Measurements from ENCODE around the gene GRIK4. TPM values are rescaled to one million over a fixed set of nuclear protein-coding genes. Genes with fewer than 3 reads are reported as not detected.

The GRIK4 gene
- polyA plus RNA-seq, 1 donor = 0.94 TPM

GRCh38 chr11:120524536-120525085 lies 13.1 kb downstream of the GRIK4 start:
- Histone ChIP-seq H3K36me3 (ENCODE audit: control insufficient read depth, insufficient read depth, low read length) (no peaks in the 10 kb centered on the region), H3K27me3 (ENCODE audit: control insufficient read depth, insufficient read depth, low read length) (peaks cover 6% of the 10 kb centered on the region), H3K4me1 (ENCODE audit: control insufficient read depth, insufficient read depth, low read length) (peaks cover 34% of the 10 kb centered on the region), H3K4me3 (ENCODE audit: low read length) (no peak overlapping the region), H3K27ac (ENCODE audit: low read length) (no peak overlapping the region), H3K9me3 (ENCODE audit: control insufficient read depth, low read depth, low read length) (no peaks in the 10 kb centered on the region)
- WGBS (ENCODE audit: insufficient coverage, low lambda C conversion rate) = no CpG with 5 or more reads among the region's 9 CpGs
- DNase-seq = no peak

- Histone ChIP-seq H3K4me1 (ENCODE audit: control insufficient read depth, insufficient read depth, low read length) (peaks cover 42% of the 10 kb centered on the region), H3K27me3 (ENCODE audit: control insufficient read depth, insufficient read depth, low read length) (peaks cover 6% of the 10 kb centered on the region), H3K4me3 (ENCODE audit: low read length) (no peak overlapping the region), H3K9me3 (ENCODE audit: control insufficient read depth, low read depth, low read length) (no peaks in the 10 kb centered on the region), H3K36me3 (ENCODE audit: control insufficient read depth, insufficient read depth, low read length) (no peaks in the 10 kb centered on the region), H3K27ac (ENCODE audit: low read length) (no peak overlapping the region)
- 17% methylated on average over 2 of the region's 16 CpGs for WGBS (ENCODE audit: insufficient coverage, low lambda C conversion rate)
- peak in 1 of 2 donors; percentile 75 for DNase-seq
These were observed 14.0 kb downstream of the GRIK4 start for GRCh38 chr11:120525261-120526171.

- Histone ChIP-seq H3K4me3 (ENCODE audit: low read length) (no peak overlapping the region), H3K27me3 (ENCODE audit: control insufficient read depth, insufficient read depth, low read length) (peaks cover 6% of the 10 kb centered on the region), H3K4me1 (ENCODE audit: control insufficient read depth, insufficient read depth, low read length) (peaks cover 42% of the 10 kb centered on the region), H3K36me3 (ENCODE audit: control insufficient read depth, insufficient read depth, low read length) (no peaks in the 10 kb centered on the region), H3K9me3 (ENCODE audit: control insufficient read depth, low read depth, low read length) (no peaks in the 10 kb centered on the region), H3K27ac (ENCODE audit: low read length) (no peak overlapping the region)
- DNase-seq = no peak
- no CpG with 5 or more reads among the region's 10 CpGs for WGBS (ENCODE audit: insufficient coverage, low lambda C conversion rate)
These were observed 14.7 kb downstream of the GRIK4 start for GRCh38 chr11:120526241-120526640.

- H3K4me1 ChIP-seq (ENCODE audit: control insufficient read depth, insufficient read depth, low read length) = peaks cover 48% of the 10 kb centered on the region
- H3K27me3 ChIP-seq (ENCODE audit: control insufficient read depth, insufficient read depth, low read length) = peaks cover 6% of the 10 kb centered on the region
- no CpG with 5 or more reads among the region's 16 CpGs for WGBS (ENCODE audit: insufficient coverage, low lambda C conversion rate)
- H3K27ac ChIP-seq (ENCODE audit: low read length) = no peak overlapping the region
- H3K4me3 ChIP-seq (ENCODE audit: low read length) = no peak overlapping the region
- peak in 1 of 2 donors; percentile 37 for DNase-seq
- no peaks in the 10 kb centered on the region for H3K36me3 ChIP-seq (ENCODE audit: control insufficient read depth, insufficient read depth, low read length)
- no peaks in the 10 kb centered on the region for H3K9me3 ChIP-seq (ENCODE audit: control insufficient read depth, low read depth, low read length)
These were observed 15.7 kb downstream of the GRIK4 start for GRCh38 chr11:120527111-120527761.

GRCh38 chr11:120528749-120529148 lies 17.2 kb downstream of the GRIK4 start:
- Histone ChIP-seq H3K4me1 (ENCODE audit: control insufficient read depth, insufficient read depth, low read length) (peaks cover 57% of the 10 kb centered on the region), H3K27me3 (ENCODE audit: control insufficient read depth, insufficient read depth, low read length) (no peaks in the 10 kb centered on the region), H3K9me3 (ENCODE audit: control insufficient read depth, low read depth, low read length) (no peaks in the 10 kb centered on the region), H3K27ac (ENCODE audit: low read length) (no peak overlapping the region), H3K36me3 (ENCODE audit: control insufficient read depth, insufficient read depth, low read length) (no peaks in the 10 kb centered on the region), H3K4me3 (ENCODE audit: low read length) (no peak overlapping the region)
- DNase-seq = no peak
- WGBS (ENCODE audit: insufficient coverage, low lambda C conversion rate) = no CpG with 5 or more reads among the region's 4 CpGs

- DNase-seq = no peak
- H3K4me1 ChIP-seq (ENCODE audit: control insufficient read depth, insufficient read depth, low read length) = peaks cover 57% of the 10 kb centered on the region
- WGBS (ENCODE audit: insufficient coverage, low lambda C conversion rate) = no CpG with 5 or more reads among the region's 7 CpGs
- no peak overlapping the region for H3K4me3 ChIP-seq (ENCODE audit: low read length)
- no peaks in the 10 kb centered on the region for H3K36me3 ChIP-seq (ENCODE audit: control insufficient read depth, insufficient read depth, low read length)
- H3K27me3 ChIP-seq (ENCODE audit: control insufficient read depth, insufficient read depth, low read length) = no peaks in the 10 kb centered on the region
- H3K27ac ChIP-seq (ENCODE audit: low read length) = no peak overlapping the region
- H3K9me3 ChIP-seq (ENCODE audit: control insufficient read depth, low read depth, low read length) = no peaks in the 10 kb centered on the region
These were observed 17.7 kb downstream of the GRIK4 start for GRCh38 chr11:120529214-120529613.

- 100% methylated on average over 1 of the region's 6 CpGs for WGBS (ENCODE audit: insufficient coverage, low lambda C conversion rate)
- H3K4me3 ChIP-seq (ENCODE audit: low read length) = no peak overlapping the region
- no peaks in the 10 kb centered on the region for H3K27me3 ChIP-seq (ENCODE audit: control insufficient read depth, insufficient read depth, low read length)
- no peaks in the 10 kb centered on the region for H3K9me3 ChIP-seq (ENCODE audit: control insufficient read depth, low read depth, low read length)
- H3K36me3 ChIP-seq (ENCODE audit: control insufficient read depth, insufficient read depth, low read length) = no peaks in the 10 kb centered on the region
- H3K4me1 ChIP-seq (ENCODE audit: control insufficient read depth, insufficient read depth, low read length) = peaks cover 56% of the 10 kb centered on the region
- DNase-seq = peak; percentile 59 to 70
- peak overlapping the region; percentile 38 for H3K27ac ChIP-seq (ENCODE audit: low read length)
These were observed 18.4 kb downstream of the GRIK4 start for GRCh38 chr11:120529911-120530310.

- WGBS (ENCODE audit: insufficient coverage, low lambda C conversion rate) = no CpG with 5 or more reads among the region's 16 CpGs
- Histone ChIP-seq H3K4me1 (ENCODE audit: control insufficient read depth, insufficient read depth, low read length) (peaks cover 40% of the 10 kb centered on the region), H3K4me3 (ENCODE audit: low read length) (no peak overlapping the region), H3K36me3 (ENCODE audit: control insufficient read depth, insufficient read depth, low read length) (no peaks in the 10 kb centered on the region), H3K27ac (ENCODE audit: low read length) (peak overlapping the region; percentile 37), H3K9me3 (ENCODE audit: control insufficient read depth, low read depth, low read length) (no peaks in the 10 kb centered on the region), H3K27me3 (ENCODE audit: control insufficient read depth, insufficient read depth, low read length) (no peaks in the 10 kb centered on the region)
- peak; percentile 58 to 76 for DNase-seq
These were observed 20.7 kb downstream of the GRIK4 start for GRCh38 chr11:120532082-120532831.

GRCh38 chr11:120532832-120533196 lies 21.3 kb downstream of the GRIK4 start:
- peak in 1 of 2 donors; percentile 50 for DNase-seq
- peaks cover 36% of the 10 kb centered on the region for H3K4me1 ChIP-seq (ENCODE audit: control insufficient read depth, insufficient read depth, low read length)
- H3K27ac ChIP-seq (ENCODE audit: low read length) = peak overlapping the region; percentile 37
- H3K4me3 ChIP-seq (ENCODE audit: low read length) = no peak overlapping the region
- H3K27me3 ChIP-seq (ENCODE audit: control insufficient read depth, insufficient read depth, low read length) = no peaks in the 10 kb centered on the region
- no peaks in the 10 kb centered on the region for H3K9me3 ChIP-seq (ENCODE audit: control insufficient read depth, low read depth, low read length)
- WGBS (ENCODE audit: insufficient coverage, low lambda C conversion rate) = 54% methylated on average over 3 of the region's 5 CpGs
- no peaks in the 10 kb centered on the region for H3K36me3 ChIP-seq (ENCODE audit: control insufficient read depth, insufficient read depth, low read length)
